ENCODE measurements around the gene CACNA2D4. TPM values are rescaled to one million over a fixed set of nuclear protein-coding genes. Genes with fewer than 3 reads are reported as not detected.
A peak's percentile ranks its signal among the peaks of the same experiment; 100 is the strongest.

Gene CACNA2D4
- polyA plus RNA-seq, 1 donor from 2014 or later, result 2.0 TPM

GRCh38 chr12:1896964-1897363 lies 21.5 kb downstream of the CACNA2D4 start:
- peaks cover 2% of the 10 kb centered on the region for H3K36me3 Mint-ChIP-seq
- no peaks in the 10 kb centered on the region for H3K4me1 Mint-ChIP-seq
- peaks cover 3% of the 10 kb centered on the region for H3K27me3 Mint-ChIP-seq
- peaks cover 7 to 14% (median 14%) of the 10 kb centered on the region in 3 donors for H3K9me3 Mint-ChIP-seq
- H3K4me3 Mint-ChIP-seq, result no peak overlapping the region
- no peak overlapping the region for H3K27ac Mint-ChIP-seq

- no peaks in the 10 kb centered on the region for H3K4me1 Mint-ChIP-seq
- H3K36me3 Mint-ChIP-seq, result peaks cover 8% of the 10 kb centered on the region
- H3K27me3 Mint-ChIP-seq, result peaks cover 17% of the 10 kb centered on the region
- H3K27ac Mint-ChIP-seq, result peak overlapping the region in 1 of 3 donors; percentile 62
- H3K9me3 Mint-ChIP-seq, result peaks cover 13 to 28% (median 23%) of the 10 kb centered on the region in 3 donors
- no peak overlapping the region for H3K4me3 Mint-ChIP-seq
These were observed 27.6 kb downstream of the CACNA2D4 start for GRCh38 chr12:1890810-1891209.

- Mint-ChIP-seq H3K36me3 (peaks cover 8% of the 10 kb centered on the region), H3K27me3 (peaks cover 19% of the 10 kb centered on the region), H3K4me1 (no peaks in the 10 kb centered on the region), H3K9me3 (peaks cover 13 to 28% (median 23%) of the 10 kb centered on the region in 3 donors), H3K4me3 (no peak overlapping the region), H3K27ac (no peak overlapping the region)
These were observed 28.2 kb downstream of the CACNA2D4 start for GRCh38 chr12:1890119-1890703.

GRCh38 chr12:1888923-1889322 lies 29.5 kb downstream of the CACNA2D4 start:
- peaks cover 8% of the 10 kb centered on the region for H3K36me3 Mint-ChIP-seq
- no peak overlapping the region for H3K4me3 Mint-ChIP-seq
- H3K27me3 Mint-ChIP-seq, result peaks cover 18% of the 10 kb centered on the region
- H3K9me3 Mint-ChIP-seq, result peaks cover 10 to 24% (median 23%) of the 10 kb centered on the region in 3 donors
- no peak overlapping the region for H3K27ac Mint-ChIP-seq
- H3K4me1 Mint-ChIP-seq, result no peaks in the 10 kb centered on the region

GRCh38 chr12:1886396-1887008 lies 31.9 kb downstream of the CACNA2D4 start:
- no peak overlapping the region for H3K27ac Mint-ChIP-seq
- no peaks in the 10 kb centered on the region for H3K4me1 Mint-ChIP-seq
- H3K36me3 Mint-ChIP-seq, result peaks cover 6% of the 10 kb centered on the region
- H3K4me3 Mint-ChIP-seq, result peak overlapping the region in 1 of 4 donors; percentile 84
- H3K27me3 Mint-ChIP-seq, result peaks cover 24% of the 10 kb centered on the region
- peaks cover 7 to 13% (median 10%) of the 10 kb centered on the region in 3 donors for H3K9me3 Mint-ChIP-seq

GRCh38 chr12:1885599-1886245 lies 32.7 kb downstream of the CACNA2D4 start:
- Mint-ChIP-seq H3K27ac (no peak overlapping the region), H3K4me3 (no peak overlapping the region), H3K9me3 (peaks cover 7 to 10% (median 9%) of the 10 kb centered on the region in 3 donors), H3K4me1 (no peaks in the 10 kb centered on the region), H3K27me3 (peaks cover 21% of the 10 kb centered on the region), H3K36me3 (peaks cover 6% of the 10 kb centered on the region)

- Mint-ChIP-seq H3K4me3 (no peak overlapping the region), H3K27ac (no peak overlapping the region), H3K27me3 (peaks cover 21% of the 10 kb centered on the region), H3K9me3 (peaks cover 7 to 10% (median 9%) of the 10 kb centered on the region in 3 donors), H3K4me1 (no peaks in the 10 kb centered on the region), H3K36me3 (peaks cover 6% of the 10 kb centered on the region)
These were observed 33.3 kb downstream of the CACNA2D4 start for GRCh38 chr12:1885082-1885596.

GRCh38 chr12:1884651-1885050 lies 33.8 kb downstream of the CACNA2D4 start:
- no peak overlapping the region for H3K4me3 Mint-ChIP-seq
- H3K27me3 Mint-ChIP-seq, result peaks cover 21% of the 10 kb centered on the region
- no peaks in the 10 kb centered on the region for H3K4me1 Mint-ChIP-seq
- H3K9me3 Mint-ChIP-seq, result peaks cover 7 to 10% (median 9%) of the 10 kb centered on the region in 3 donors
- no peak overlapping the region for H3K27ac Mint-ChIP-seq
- H3K36me3 Mint-ChIP-seq, result peaks cover 6% of the 10 kb centered on the region

GRCh38 chr12:1883513-1883912 lies 34.9 kb downstream of the CACNA2D4 start:
- Mint-ChIP-seq H3K4me1 (no peaks in the 10 kb centered on the region), H3K36me3 (peaks cover 6% of the 10 kb centered on the region), H3K27ac (no peak overlapping the region), H3K27me3 (peaks cover 17% of the 10 kb centered on the region), H3K9me3 (peaks cover 5 to 6% (median 5%) of the 10 kb centered on the region in 3 donors), H3K4me3 (no peak overlapping the region)

GRCh38 chr12:1882850-1883470 lies 35.5 kb downstream of the CACNA2D4 start:
- Mint-ChIP-seq H3K4me1 (no peaks in the 10 kb centered on the region), H3K36me3 (peaks cover 6% of the 10 kb centered on the region), H3K27me3 (peaks cover 12% of the 10 kb centered on the region), H3K4me3 (peak overlapping the region in 1 of 4 donors; percentile 51), H3K9me3 (peaks cover 4 to 5% (median 4%) of the 10 kb centered on the region in 3 donors), H3K27ac (no peak overlapping the region)

- H3K9me3 Mint-ChIP-seq, result peaks cover 0 to 3% (median 0%) of the 10 kb centered on the region in 3 donors
- H3K4me1 Mint-ChIP-seq, result no peaks in the 10 kb centered on the region
- H3K4me3 Mint-ChIP-seq, result no peak overlapping the region
- no peak overlapping the region for H3K27ac Mint-ChIP-seq
- peaks cover 10% of the 10 kb centered on the region for H3K27me3 Mint-ChIP-seq
- H3K36me3 Mint-ChIP-seq, result peaks cover 2% of the 10 kb centered on the region
These were observed 36.0 kb downstream of the CACNA2D4 start for GRCh38 chr12:1882405-1882804.

GRCh38 chr12:1881936-1882335 lies 36.5 kb downstream of the CACNA2D4 start:
- Mint-ChIP-seq H3K4me3 (no peak overlapping the region), H3K36me3 (peaks cover 2% of the 10 kb centered on the region), H3K27ac (no peak overlapping the region), H3K9me3 (peaks cover 0 to under 1% (median 0%) of the 10 kb centered on the region in 3 donors), H3K4me1 (no peaks in the 10 kb centered on the region), H3K27me3 (peaks cover 10% of the 10 kb centered on the region)

- H3K4me1 Mint-ChIP-seq, result no peaks in the 10 kb centered on the region
- H3K27me3 Mint-ChIP-seq, result peaks cover 10% of the 10 kb centered on the region
- H3K4me3 Mint-ChIP-seq, result no peak overlapping the region
- H3K36me3 Mint-ChIP-seq, result no peaks in the 10 kb centered on the region
- peak overlapping the region in 1 of 3 donors; percentile 58 for H3K27ac Mint-ChIP-seq
- H3K9me3 Mint-ChIP-seq, result no peaks in the 10 kb centered on the region
These were observed 37.2 kb downstream of the CACNA2D4 start for GRCh38 chr12:1881301-1881700.

- H3K4me3 Mint-ChIP-seq, result no peak overlapping the region
- no peaks in the 10 kb centered on the region for H3K36me3 Mint-ChIP-seq
These were observed 37.6 kb downstream of the CACNA2D4 start for GRCh38 chr12:1880876-1881275.

More at GRCh38 chr12:1880876-1881275, 37.6 kb downstream of the CACNA2D4 start:
- Mint-ChIP-seq H3K9me3 (no peaks in the 10 kb centered on the region), H3K4me1 (no peaks in the 10 kb centered on the region), H3K27me3 (peaks cover 9% of the 10 kb centered on the region), H3K27ac (peak overlapping the region in 1 of 3 donors; percentile 58)
